Middle frontal gyrus (tissue), 1 donor: ENCODE results near the gene CDC34.

Experiments used
- DNase-seq: peaks from one replicate; pipeline ENCODE4 v3.0.0-alpha.2; 2015; ENCODE audit warnings: low spot score; ENCODE audit errors: extremely low spot score

The CDC34 gene

DNA sequence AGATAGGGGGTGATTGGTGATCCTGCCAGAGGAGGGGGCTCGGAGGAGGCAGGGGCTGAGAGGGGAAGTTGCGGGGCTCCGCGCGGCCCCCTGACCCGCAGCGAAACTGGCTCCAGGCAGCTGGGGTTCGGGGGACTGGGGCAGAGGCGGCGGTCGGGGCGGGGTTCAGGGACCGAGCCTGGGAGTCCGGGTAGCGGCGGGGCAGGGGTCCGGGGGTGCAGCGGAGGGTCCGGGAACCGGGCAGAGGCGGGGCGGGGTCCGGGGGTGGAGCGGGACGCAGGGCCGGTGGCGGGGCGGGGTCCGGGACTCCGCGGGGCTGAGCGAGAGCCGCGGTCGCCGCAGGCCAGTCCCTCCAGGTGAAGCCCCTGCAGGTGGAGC, 34.1 kb upstream of the CDC34 start:
- no peak for DNase-seq

DNA sequence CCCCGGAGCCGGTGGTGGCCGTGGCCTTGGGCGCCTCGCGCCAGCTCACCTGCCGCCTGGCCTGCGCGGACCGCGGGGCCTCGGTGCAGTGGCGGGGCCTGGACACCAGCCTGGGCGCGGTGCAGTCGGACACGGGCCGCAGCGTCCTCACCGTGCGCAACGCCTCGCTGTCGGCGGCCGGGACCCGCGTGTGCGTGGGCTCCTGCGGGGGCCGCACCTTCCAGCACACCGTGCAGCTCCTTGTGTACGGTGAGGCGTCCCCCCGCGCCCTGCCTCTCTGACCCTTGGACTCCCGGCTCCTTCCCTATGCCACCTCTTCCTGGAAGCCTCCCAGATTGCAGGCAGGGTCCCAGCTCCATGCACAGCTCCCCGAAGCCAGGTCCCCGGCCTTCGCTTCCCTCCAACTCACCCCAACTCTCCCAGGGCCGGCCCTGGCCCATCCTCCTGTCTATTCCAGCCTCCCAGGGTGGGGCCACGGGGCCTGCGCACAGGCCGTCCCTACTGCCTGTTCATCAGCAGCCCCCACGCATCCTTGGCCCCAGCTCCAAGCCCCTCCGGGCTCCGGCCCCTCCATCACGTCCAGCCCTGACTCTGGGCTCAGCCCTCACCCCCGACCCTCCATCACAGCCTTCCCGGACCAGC, 33.6 kb upstream of the CDC34 start:
- DNase-seq = no peak

DNA sequence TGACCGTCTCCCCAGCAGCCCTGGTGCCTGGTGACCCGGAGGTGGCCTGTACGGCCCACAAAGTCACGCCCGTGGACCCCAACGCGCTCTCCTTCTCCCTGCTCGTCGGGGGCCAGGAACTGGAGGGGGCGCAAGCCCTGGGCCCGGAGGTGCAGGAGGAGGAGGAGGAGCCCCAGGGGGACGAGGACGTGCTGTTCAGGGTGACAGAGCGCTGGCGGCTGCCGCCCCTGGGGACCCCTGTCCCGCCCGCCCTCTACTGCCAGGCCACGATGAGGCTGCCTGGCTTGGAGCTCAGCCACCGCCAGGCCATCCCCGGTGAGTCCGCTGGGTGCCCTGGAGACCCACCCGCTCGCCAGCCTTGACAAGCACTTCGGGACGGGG, 33.1 kb upstream of the CDC34 start:
- no peak for DNase-seq

DNA sequence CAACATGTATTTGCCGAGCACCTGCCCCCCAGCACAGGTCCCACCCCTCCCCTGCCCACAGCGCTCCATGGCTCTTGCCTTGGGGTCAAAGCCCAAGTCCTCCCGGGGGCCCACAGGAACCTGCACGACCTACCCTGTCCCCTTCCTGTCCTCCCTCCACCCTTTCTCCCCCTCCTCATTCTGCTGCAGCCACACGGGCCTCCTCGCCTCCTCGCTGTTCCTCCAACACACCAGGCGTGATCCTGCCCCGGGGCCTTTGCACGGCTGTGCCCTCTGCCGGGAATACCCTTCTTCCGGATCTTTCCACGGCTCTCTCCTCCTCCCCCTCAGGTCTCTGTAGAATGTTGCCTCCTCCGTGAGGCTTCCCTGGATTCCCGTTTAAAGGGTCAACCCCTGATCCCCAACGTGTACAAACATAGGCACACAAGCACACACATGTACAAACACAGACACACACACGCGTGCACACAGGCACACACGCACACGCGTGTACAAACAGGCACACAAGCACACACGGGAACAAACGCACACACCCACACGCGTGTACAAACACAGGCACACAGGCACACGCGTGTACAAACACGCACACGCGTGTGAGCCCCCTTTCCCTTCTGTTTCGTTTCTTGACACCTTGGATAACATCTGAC, 32.5 kb upstream of the CDC34 start:
- DNase-seq = no peak

DNA sequence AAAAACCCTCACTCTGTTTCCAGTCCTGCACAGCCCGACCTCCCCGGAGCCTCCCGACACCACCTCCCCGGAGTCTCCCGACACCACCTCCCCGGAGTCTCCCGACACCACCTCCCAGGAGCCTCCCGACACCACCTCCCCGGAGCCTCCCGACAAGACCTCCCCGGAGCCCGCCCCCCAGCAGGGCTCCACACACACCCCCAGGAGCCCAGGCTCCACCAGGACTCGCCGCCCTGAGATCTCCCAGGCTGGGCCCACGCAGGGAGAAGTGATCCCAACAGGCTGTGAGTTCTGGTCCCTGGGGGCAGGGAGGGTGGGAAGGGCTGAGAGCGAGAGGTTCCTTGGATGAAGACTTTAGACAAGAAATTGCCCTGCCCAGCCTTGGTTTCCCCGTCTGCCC, 29.9 kb upstream of the CDC34 start:
- no peak for DNase-seq

DNA sequence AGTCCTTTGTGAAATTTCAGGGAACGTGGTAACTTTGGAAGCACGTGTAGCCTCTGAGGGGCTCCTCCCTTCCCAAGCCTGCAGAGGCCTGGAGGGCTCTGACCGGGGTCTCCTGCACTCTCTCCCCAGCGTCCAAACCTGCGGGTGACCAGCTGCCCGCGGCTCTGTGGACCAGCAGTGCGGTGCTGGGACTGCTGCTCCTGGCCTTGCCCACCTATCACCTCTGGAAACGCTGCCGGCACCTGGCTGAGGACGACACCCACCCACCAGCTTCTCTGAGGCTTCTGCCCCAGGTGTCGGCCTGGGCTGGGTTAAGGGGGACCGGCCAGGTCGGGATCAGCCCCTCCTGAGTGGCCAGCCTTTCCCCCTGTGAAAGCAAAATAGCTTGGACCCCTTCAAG, 26.9 kb upstream of the CDC34 start:
- DNase-seq = no peak

DNA sequence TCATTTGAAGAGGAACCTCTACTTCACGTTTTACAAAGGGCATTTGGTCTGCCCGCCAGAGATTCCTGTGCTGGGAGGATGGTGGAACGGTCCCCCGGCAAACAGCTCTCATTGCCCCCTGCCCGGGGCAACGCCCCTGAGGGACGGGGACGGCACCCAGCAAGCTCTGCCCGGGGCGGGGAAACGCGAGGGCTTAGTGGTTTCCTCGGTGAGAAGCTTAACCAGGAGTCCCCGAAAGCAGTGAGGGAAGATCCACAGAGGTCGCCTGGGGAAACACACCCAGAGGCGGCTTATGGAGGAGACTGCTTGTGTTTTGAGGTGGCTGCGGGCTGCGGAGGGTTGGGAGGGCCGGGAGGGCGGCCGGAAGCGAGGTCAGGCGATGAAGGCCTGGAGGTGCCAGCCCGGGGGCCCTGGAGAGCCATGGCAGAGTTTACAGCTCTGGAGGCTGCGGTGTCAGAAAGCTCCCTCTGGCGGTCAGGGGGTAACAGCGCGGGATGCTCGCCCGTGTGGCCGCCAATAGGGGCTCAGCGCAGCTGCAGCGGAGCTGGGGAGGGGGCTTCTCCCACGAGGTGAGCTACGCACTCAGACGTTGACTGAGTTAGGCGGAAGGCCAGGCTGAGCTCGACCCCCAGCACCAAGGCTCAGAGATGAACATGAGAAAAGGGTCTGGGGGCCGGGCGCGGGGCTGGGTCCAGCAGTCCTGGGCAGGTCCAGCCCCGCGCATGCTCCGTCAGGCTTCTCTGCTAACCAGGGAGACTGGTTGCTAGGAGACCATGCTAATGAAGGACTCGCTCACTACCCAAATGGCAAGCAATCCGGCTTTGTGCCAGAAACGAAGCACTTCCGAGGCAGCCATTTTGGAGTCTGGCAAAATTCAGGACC, 24.9 kb upstream of the CDC34 start:
- peak; percentile 99 for DNase-seq

DNA sequence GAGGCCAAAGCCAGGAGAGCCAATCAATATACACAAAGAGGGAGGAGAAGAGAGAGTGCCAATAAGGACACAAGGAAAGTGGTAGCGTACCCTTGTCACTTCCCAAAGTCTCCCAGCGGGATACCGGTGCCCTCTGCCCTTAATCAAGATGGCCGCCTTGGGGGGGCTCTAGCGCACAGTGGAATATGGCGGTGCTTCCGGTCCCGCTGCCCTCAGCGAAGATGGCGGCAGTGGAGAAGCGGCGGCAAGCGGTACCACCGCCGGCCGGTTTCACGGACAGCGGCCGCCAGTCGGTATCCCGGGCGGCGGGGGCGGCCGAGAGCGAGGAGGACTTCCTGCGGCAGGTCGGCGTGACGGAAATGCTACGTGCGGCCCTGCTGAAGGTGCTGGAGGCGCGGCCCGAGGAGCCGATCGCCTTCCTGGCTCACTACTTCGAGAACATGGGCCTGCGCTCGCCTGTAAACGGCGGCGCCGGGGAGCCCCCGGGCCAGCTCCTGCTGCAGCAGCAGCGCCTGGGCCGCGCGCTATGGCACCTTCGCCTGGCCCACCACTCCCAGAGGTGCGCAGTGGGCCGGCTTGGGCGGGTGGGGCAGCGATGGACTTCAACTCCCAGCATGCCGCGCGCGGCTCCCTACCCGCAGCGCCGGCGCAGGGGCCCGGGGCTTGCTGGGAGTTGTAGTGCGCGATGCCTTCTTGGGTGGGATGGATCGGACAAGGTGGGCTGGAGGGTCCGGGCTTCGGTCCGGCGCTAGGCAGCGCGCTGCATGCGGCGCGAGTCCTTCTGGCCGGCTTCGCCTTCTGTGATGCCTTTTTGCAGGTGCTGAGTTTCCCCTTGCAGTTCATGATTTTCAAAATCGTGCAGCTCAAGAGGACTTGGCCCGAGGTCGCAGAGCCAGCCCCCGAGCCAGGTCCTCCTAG, 24.0 kb upstream of the CDC34 start, which contains the start of gene TPGS1:
Gene TPGS1 (plus strand): TSS at position 212 of the 918 bp plus-strand sequence. CDS start 10 bp downstream, at position 222.
- DNase-seq = peak; percentile 75

DNA sequence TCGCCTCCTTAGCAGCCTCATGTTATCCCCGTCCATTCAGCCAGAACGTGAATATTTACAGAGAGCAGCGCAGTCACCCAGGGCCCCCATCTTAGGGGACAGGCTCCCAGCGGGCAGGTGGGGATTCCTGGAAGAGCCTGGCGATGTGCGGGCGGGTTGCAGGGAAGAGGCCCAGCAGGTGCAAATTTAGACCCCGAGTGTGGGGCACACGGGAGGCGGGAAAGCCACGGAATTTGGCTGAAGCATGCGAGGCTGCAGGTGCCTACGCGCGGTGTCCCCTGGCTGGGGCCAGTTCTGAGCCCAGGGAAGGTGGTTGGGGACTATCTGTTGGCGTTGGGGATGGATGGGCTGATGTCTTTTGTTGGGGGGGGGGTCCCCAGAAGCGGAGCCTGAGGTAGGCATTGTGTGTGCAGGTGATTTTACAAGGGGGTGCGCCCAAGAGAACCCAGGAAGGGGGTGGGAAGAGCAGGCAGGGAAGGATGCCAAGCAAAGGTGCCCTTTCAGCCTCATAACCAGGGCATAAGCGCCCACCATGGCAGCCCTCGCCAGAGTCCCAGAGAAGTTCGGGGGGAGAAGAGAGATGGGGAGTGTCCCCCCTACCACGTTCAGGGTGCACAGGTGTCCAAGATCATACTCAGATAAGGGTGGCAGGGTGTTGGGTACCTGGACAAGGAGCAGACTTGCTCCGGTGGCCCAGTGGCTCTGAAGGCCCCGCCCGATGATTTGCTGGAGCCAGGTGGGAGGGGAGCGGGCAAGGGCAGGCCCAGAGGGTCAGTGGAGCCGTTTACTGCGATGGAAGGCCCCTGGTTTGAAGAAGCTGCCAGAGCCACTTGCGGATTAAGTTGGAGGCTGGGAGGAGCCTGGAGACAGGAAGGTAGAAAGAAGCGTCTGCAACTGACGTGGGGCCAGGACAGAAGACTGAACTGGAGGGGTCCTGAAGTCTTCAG, 23.1 kb upstream of the CDC34 start:
- DNase-seq = no peak

DNA sequence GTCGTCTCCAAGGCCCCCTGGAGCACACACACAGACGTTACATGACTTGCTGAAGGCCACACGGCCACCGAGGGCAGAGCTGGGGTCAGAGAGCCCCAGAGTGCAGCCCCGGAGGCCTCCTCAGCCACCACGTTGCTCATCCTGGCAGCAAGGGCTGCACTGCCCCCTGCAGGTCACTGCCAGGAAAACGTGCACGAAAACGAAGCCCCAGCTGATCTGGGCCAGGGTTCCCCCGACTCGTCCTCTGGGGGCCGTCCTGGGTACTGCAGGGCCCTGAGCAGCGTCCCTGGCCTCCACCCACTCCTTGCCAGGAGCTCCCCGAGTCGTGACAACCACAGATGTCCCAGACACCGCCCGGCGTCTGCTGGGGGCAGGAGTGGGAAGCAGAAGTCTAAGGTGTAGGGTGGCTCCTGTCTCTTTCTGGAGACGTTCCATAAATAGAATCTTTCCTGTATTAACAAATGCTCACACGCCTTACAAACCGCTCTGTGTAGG, 20.9 kb upstream of the CDC34 start:
- peak; percentile 51 for DNase-seq

DNA sequence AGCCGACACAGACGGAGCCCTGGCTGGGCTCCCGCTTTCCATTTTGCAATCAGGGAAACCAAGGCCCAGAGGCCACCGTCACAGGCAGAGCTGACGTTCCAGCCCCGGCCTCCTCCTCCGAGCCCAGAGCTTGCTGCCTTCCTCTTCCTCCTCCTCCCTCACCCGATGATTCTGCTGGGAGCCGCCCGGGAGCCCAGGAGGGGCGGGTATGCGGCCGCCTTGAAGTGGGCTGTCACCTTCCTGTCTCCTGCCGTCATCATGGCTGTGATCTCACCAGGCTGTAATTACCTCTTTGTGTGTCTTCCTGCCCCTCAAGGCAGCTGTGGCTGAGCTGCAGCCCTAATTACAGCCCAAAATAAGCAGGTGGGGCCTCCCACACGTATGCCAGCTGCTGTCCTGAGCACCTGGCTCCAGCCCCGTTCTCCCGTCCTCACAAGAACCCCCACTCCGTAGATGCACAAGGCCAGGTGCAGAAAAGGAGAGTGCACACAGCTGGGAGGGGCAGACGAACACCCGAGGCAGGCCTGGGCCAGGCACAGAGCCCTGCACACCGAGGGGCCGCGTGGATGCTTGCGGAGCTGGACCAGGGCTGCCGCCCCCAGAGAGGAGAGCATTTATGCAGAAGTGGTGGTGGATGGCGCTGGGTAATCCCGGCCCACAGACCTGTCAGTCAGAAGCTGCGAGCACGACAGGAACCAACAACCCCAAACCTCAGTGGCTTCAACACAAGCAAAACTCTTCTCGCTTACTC, 20.3 kb upstream of the CDC34 start:
- peak; percentile 13 for DNase-seq

DNA sequence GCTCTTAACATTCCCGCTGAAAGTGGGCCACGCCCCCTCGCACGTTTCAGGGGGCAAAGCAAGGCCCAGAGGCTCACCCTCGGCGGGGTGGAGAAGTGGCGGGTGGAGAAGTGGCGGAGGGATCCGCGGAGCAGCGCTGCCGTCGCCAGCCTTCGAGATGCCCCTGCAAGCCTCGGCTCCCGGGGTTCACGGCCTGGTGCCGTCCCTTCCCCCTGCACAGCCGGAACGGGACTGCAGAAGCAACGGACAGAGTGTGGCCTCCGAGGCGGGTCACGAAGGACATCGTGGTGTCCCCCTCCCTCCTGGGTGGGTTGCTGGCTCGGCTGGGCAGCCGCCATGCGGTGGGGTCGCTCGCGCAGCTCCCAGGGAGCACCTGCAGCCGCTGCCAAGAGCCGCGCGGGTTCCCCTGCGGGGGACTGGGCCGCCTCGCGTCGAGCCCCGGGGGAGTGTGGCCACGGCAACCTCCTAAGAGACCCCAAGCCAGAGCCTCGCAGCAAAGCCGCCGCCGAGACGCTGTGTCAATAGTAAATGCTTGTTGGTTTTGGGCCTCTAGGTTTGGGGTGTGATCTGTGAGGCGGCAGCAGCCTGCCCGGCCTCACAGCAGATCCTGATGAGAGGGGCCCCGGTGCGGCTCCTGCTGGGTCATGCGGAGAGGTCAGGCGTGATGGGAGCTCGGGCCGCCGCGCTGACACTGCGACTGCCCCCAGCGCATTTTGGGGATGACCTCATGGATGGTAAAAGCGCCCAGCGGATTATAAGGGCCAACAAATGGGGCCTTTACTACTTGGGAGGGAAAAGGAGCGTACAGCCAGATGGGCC, 18.8 kb upstream of the CDC34 start:
- no peak for DNase-seq

DNA sequence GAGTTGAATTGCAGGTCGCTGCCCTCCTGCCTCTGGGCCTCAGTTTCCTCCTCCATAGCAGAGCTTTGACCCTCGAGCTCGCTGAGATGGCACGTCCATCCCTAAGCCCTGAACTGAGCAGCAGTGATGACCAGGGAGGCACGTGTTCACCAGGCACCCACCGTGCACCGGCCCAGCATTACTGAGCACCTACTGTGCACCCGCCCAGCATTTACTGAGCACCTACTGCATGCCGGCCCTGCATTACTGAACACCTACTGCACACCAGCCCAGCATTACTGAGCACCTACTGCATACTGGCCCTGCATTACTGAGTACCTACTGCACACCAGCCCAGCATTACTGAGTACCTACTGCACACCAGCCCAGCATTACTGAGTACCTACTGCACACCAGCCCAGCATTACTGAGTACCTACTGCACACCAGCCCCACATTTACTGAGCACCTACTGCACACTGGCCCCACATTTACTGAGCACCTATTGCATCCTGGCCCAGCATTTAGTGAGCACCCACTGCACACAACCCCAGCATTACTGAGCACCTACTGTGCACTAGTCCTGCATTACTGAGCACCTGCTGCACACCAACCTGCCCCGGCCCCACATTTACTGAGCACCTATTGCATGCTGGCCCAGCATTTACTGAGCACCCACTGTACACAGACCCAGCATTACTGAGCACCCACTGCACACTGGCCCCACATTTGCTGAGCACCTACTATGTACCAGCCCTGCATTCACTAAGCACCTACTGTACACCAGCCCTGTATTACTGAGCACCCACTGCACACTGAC, 18.0 kb upstream of the CDC34 start:
- DNase-seq = no peak

DNA sequence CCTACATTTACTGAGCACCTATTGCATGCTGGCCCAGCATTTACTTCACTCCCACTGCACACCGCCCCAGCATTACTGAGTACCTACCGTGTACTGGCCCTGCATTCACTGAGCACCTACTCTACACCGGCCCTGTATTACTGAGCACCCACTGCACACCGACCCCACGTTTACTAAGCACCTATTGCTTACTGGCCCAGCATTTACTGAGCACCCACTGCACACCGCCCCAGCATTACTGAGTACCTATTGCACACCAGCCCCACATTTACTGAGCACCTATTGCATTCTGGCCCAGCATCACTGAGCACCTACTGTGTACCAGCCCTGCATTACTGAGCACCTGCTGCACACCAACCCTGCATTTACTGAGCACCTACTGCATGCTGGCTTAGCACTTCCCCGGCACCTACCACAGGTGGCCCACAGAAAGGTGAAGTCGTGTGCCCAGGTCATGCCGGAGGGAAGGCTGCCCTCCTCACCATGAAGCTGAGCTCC, 17.3 kb upstream of the CDC34 start:
- no peak for DNase-seq

DNA sequence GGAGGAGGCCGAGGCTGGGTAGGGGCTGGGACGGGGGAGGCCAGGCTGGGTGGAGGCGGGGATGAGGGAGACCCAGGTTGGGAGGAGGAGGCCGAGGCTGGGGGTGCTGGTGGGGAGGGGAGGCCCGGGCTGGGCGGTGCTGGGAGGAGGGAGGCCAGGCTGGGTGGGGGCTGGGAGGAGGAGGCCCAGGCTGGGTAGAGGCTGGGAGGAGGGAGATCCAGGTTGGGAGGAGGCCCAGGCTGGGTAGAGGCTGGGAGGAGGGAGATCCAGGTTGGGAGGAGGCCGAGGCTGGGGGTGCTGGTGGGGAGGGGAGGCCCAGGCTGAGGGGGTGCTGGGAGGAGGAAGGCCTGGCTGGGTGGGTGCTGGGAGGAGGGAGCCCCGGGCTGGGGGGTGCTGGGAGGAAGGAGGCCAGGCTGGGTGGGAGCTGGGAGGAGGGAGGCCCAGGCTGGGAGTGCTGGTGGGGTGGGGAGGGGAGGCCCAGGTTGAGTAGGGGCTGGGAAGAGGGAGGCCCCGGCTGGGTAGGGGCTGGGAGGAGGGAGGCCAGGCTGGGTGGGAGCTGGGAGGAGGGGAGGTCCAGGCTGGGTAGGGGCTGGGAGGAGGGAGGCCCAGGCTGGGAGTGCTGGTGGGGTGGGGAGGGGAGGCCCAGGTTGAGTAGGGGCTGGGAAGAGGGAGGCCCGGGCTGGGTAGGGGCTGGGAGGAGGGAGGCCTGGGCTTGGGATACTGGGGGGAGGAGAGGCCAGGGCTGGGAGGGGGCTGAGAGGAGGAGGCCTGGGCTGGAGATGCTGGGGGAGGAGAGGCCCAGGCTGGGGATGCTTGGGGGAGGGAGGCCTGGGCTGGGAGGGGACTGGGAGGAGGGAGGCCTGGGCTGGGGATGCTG, 13.6 kb upstream of the CDC34 start:
- DNase-seq = no peak

DNA sequence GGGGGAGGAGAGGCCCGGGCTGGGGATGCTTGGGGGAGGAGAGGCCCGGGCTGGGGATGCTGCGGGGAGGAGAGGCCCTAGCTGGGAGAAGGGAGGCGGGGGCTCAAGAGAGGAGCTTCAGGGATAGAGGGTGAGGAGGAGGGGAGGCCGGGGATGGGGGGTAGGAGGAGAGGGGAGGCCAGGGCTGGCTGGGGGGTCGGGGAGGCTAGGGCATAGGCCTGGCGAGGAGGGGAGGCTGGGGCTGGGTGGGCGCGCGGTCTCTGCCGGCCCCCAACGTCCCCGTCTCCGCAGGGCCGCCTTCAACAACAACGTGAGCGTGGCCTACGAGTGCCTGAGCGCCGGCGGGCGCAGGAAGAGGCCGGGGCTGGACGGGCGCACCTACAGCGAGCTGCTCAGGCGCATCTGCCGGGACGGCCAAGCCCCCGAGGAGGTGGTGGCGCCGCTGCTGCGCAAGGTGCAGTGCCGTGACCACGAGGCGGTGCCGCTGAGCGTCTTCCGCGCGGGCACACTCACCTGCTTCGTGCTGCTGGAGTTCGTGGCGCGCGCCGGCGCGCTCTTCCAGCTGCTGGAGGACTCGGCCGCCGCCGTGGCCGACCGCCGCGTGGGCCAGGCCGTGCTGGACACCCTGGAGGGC, 12.8 kb upstream of the CDC34 start:
- no peak for DNase-seq
